ENCODE results near the gene TRAK1. TPM values are rescaled to one million over a fixed set of nuclear protein-coding genes. Genes with fewer than 3 reads are reported as not detected.

TRAK1 gene
- total RNA-seq, 4 donors from 2014 or later: 37.4 to 89.5 (median 53.0) TPM

- WGBS, 2 donors (ENCODE audit: low coverage in 1 of 2): 58 to 66% methylated on average over 6 to 7 of the region's 7 CpGs
- Histone ChIP-seq H3K9me3 (no peaks in the 10 kb centered on the region), H3K36me3 (peaks cover 0 to under 1% of the 10 kb centered on the region in 2 donors), H3K27me3 (no peaks in the 10 kb centered on the region), H3K27ac (peak overlapping the region; percentile 58 to 86 (median 82)), H3K4me1 (peaks cover 17 to 92% (median 32%) of the 10 kb centered on the region in 3 donors), H3K4me3 (no peak overlapping the region)
- ATAC-seq: no peak
- no peak for TF ChIP-seq POLR2A (IDR thresholded peaks at IDR 0.05)
- TF ChIP-seq CTCF (IDR thresholded peaks at IDR 0.05): no peak
- no peak for TF ChIP-seq EP300 (IDR thresholded peaks at IDR 0.05)
- TF ChIP-seq POLR2AphosphoS5 (IDR thresholded peaks at IDR 0.05): no peak
Observed at GRCh38 chr3:42081838-42082473, 9.2 kb upstream of the TRAK1 start.

GRCh38 chr3:42084586-42084985 lies 6.6 kb upstream of the TRAK1 start:
- no peak for ATAC-seq
- Histone ChIP-seq H3K4me1 (peaks cover 15 to 78% (median 27%) of the 10 kb centered on the region in 3 donors), H3K4me3 (no peak overlapping the region), H3K27me3 (no peaks in the 10 kb centered on the region), H3K36me3 (peaks cover 0 to 20% of the 10 kb centered on the region in 2 donors), H3K9me3 (no peaks in the 10 kb centered on the region), H3K27ac (peak overlapping the region in 2 of 4 donors; percentile 24 to 56)
- WGBS, 2 donors (ENCODE audit: low coverage in 1 of 2): 83 to 100% methylated on average over 1 to 3 of the region's 3 CpGs
- TF ChIP-seq POLR2AphosphoS5 (IDR thresholded peaks at IDR 0.05) (no peak), POLR2A (IDR thresholded peaks at IDR 0.05) (no peak), CTCF (IDR thresholded peaks at IDR 0.05) (no peak), EP300 (IDR thresholded peaks at IDR 0.05) (no peak)

DNA sequence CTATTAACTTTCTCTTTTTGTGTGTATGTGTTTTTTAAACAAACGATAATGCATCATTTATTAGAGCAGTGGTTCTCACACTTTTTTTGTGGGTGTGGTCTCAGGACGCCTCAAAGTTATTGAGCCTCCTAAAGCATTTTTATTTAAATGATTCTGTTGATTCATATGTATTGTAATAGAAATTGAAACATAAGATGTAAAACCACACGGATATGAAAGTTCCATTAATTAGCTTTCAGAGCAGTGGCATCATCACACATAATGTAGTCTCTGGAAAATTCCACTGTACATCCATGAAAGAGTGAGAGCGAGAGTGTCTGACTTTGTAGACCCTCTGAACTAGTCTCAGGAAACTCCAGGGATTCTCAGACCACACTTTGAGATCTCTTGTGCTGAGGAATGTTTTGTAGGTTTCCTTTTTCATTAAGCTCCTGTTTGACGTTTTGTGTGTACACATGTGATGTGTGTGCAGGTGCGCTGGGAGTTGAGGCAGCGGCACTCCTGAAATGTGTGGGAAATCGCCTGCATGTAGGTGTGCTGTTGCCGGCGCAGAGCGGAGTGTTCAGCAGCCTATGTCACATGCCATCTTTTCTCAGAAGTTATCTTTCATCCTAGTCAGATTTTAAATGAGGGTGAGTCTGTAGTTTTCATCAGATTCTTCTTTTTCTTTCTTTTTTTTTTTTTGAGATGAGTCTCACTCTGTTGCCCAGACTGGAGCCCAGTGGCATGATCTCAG lies 5.3 kb upstream of the TRAK1 start:
- no peak overlapping the region for H3K27ac ChIP-seq
- peaks cover 0 to 26% of the 10 kb centered on the region in 2 donors for H3K36me3 ChIP-seq
- no peak overlapping the region for H3K4me3 ChIP-seq
- no peak for TF ChIP-seq EP300 (IDR thresholded peaks at IDR 0.05)
- no peak for TF ChIP-seq POLR2AphosphoS5 (IDR thresholded peaks at IDR 0.05)
- TF ChIP-seq POLR2A (IDR thresholded peaks at IDR 0.05): no peak
- TF ChIP-seq CTCF (IDR thresholded peaks at IDR 0.05): no peak
- no peaks in the 10 kb centered on the region for H3K27me3 ChIP-seq
- no peak for ATAC-seq
- peaks cover 8 to 77% (median 15%) of the 10 kb centered on the region in 3 donors for H3K4me1 ChIP-seq
- WGBS, 2 donors (ENCODE audit: low coverage in 1 of 2): 71 to 88% methylated on average over 5 to 10 of the region's 11 CpGs
- H3K9me3 ChIP-seq: no peaks in the 10 kb centered on the region

DNA sequence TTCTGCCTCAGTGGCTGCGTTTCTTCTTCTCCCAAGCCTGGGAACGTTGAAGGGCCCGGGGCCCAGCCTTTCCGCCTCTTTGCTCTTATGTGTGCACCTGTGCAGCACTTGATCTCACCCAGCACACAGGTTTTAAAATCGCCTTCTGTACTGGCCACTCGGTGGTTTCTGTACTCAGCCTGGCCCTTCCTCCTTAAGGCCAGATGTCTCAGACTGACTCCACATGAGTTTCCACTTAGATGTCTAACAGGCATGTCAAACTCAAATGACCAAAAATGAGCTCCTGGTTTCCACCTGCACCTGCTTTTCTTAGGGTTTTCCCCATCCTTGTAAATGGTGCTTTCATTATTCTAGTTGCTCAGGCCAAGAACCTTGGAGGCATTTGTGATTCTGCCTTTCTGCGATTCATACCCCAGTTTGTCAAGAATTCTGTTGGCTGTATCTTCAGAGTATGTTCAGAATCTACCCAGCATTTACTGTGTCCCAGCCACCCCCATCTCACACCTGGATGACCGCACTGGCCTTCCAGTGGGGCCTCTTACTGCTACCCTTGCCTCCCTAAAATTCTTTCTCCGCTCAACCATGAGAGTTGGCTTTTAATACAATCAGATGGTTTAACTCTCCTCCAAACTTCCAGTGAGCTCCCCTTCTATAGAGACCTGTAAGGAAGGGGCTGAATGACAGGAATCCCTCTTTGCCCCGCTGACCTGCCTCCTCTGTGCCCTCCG lies 2.2 kb upstream of the TRAK1 start:
- 78 to 94% methylated on average over 5 to 11 of the region's 11 CpGs for WGBS, 2 donors (ENCODE audit: low coverage in 1 of 2)
- Histone ChIP-seq H3K36me3 (peaks cover 0 to 30% of the 10 kb centered on the region in 2 donors), H3K4me3 (no peak overlapping the region), H3K27ac (no peak overlapping the region), H3K4me1 (peaks cover 0 to 72% (median 3%) of the 10 kb centered on the region in 3 donors), H3K27me3 (no peaks in the 10 kb centered on the region), H3K9me3 (no peaks in the 10 kb centered on the region)
- no peak for ATAC-seq
- TF ChIP-seq POLR2A (IDR thresholded peaks at IDR 0.05) (no peak), EP300 (IDR thresholded peaks at IDR 0.05) (no peak)

GRCh38 chr3:42092006-42092405 lies 849 bp downstream of the TRAK1 start:
- Histone ChIP-seq H3K27me3 (no peaks in the 10 kb centered on the region), H3K9me3 (no peaks in the 10 kb centered on the region), H3K4me3 (peak overlapping the region in 1 of 2 donors; percentile 36), H3K36me3 (peaks cover 0 to 31% of the 10 kb centered on the region in 2 donors), H3K27ac (peak overlapping the region; percentile 10 to 82 (median 78)), H3K4me1 (peaks cover 0 to 74% (median 3%) of the 10 kb centered on the region in 3 donors)
- WGBS, 2 donors (ENCODE audit: low coverage in 1 of 2): 65% methylated on average over 2 of the region's 3 CpGs; no CpG with 5 or more reads in 1 of the 2 donors
- no peak for ATAC-seq
- TF ChIP-seq CTCF (IDR thresholded peaks at IDR 0.05) (no peak), POLR2A (IDR thresholded peaks at IDR 0.05) (no peak), POLR2AphosphoS5 (IDR thresholded peaks at IDR 0.05) (no peak), EP300 (IDR thresholded peaks at IDR 0.05) (no peak)
